IMR-90 (cell line): ENCODE data around the gene MEF2B.

Experiments
- BHLHE40 ChIP-seq: fragments of 150-350 bp; IDR thresholded peaks from 2 replicates; pipeline ENCODE4 v1.6.1; 2016; ENCODE audit warnings: mild to moderate bottlenecking, low read depth, low read length
- CEBPB ChIP-seq: IDR thresholded peaks from 2 replicates; pipeline ENCODE4 v1.6.1; 2012; ENCODE audit warnings: low read depth, low read length, improper control_type of control experiment
- CTCF ChIP-seq: conservative IDR thresholded peaks from 2 replicates; pipeline ENCODE4 v1.5.1; 2012; ENCODE audit warnings: mild to moderate bottlenecking, low read depth, low read length, improper control_type of control experiment
- RAD21 ChIP-seq: IDR thresholded peaks from 2 replicates; pipeline ENCODE4 v1.6.1; 2012; ENCODE audit warnings: low read length, improper control_type of control experiment

GRCh38 chr19:19167612-19168011 lies 2.5 kb downstream of the MEF2B start:
- TF ChIP-seq BHLHE40, result no peak
- no peak for TF ChIP-seq RAD21
- no peak for TF ChIP-seq CTCF
- TF ChIP-seq CEBPB, result no peak
